ENCODE results near the gene EXOC4. TPM values are rescaled to one million over a fixed set of nuclear protein-coding genes. Genes with fewer than 3 reads are reported as not detected.

EXOC4 gene
- total RNA-seq, 1 donor from 2014 or later = 84.0 TPM

GRCh38 chr7:133690740-133691139, 437.9 kb downstream of the EXOC4 start:
- Histone ChIP-seq H3K27me3 (ENCODE audit: control insufficient read depth, insufficient read depth, low read length) (no peaks in the 10 kb centered on the region), H3K36me3 (ENCODE audit: control insufficient read depth, insufficient read depth, low read length) (no peaks in the 10 kb centered on the region), H3K4me3 (ENCODE audit: low read depth, low read length) (no peak overlapping the region)
- DNase-seq (ENCODE audit: low read depth) (no peak), FAIRE-seq (no peak)
- TF ChIP-seq, protein P1, sequence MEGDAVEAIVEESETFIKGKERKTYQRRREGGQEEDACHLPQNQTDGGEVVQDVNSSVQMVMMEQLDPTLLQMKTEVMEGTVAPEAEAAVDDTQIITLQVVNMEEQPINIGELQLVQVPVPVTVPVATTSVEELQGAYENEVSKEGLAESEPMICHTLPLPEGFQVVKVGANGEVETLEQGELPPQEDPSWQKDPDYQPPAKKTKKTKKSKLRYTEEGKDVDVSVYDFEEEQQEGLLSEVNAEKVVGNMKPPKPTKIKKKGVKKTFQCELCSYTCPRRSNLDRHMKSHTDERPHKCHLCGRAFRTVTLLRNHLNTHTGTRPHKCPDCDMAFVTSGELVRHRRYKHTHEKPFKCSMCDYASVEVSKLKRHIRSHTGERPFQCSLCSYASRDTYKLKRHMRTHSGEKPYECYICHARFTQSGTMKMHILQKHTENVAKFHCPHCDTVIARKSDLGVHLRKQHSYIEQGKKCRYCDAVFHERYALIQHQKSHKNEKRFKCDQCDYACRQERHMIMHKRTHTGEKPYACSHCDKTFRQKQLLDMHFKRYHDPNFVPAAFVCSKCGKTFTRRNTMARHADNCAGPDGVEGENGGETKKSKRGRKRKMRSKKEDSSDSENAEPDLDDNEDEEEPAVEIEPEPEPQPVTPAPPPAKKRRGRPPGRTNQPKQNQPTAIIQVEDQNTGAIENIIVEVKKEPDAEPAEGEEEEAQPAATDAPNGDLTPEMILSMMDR (IDR thresholded peaks at IDR 0.05; ENCODE audit: insufficient read depth, low read length, severe bottlenecking) = no peak

DNA sequence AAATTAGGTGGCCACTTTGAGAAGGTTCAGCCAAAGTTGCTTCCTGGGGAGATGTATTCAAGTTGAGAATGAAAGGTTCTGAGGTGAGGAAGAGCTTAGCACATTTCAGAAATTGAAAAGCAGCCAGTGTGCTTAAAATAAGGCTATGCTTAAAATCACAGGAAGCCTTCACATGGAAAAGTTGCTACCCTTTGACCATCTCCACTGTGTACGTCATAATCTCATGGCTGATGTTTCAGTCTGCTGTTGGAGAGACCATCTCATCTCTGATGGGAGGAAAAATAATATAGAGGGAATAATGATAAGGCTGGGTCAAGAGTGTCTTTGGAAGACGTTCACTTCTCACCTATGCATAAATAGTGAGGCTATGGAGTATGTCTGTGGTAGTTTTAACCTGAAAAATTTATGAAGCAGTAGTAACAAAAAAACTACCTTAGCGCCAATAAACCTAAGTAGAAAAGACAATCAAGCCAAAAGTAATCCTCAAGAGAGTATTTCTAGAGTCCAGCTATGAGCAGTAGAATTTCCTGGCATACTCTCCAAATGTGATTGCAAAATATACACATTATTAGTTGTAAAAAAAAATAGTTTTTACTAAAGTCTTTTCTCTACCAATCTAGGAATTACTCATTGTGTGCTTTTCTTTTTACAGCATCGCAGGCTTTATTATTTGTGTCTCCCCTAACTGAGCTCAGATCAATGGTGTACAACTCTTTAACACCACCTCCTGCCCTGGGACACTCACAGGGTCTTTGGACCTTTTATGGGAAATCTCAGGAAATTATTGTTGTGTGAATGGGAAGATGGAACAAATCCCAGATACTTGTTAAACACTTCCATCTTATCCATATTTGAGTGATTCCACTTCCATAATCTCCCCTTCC, 439.1 kb downstream of the EXOC4 start:
- TF ChIP-seq, protein P1 (IDR thresholded peaks at IDR 0.05; ENCODE audit: insufficient read depth, low read length, severe bottlenecking) = no peak
- no peak overlapping the region for H3K4me3 ChIP-seq (ENCODE audit: low read depth, low read length)
- no peaks in the 10 kb centered on the region for H3K36me3 ChIP-seq (ENCODE audit: control insufficient read depth, insufficient read depth, low read length)
- DNase-seq (ENCODE audit: low read depth) = no peak
- H3K27me3 ChIP-seq (ENCODE audit: control insufficient read depth, insufficient read depth, low read length) = no peaks in the 10 kb centered on the region
- no peak for FAIRE-seq

GRCh38 chr7:133693281-133693680, 440.4 kb downstream of the EXOC4 start:
- no peak for FAIRE-seq

GRCh38 chr7:133696056-133696455, 443.2 kb downstream of the EXOC4 start:
- TF ChIP-seq, protein P1 (IDR thresholded peaks at IDR 0.05; ENCODE audit: insufficient read depth, low read length, severe bottlenecking) = no peak
- no peak for FAIRE-seq
- no peak for DNase-seq (ENCODE audit: low read depth)
- Histone ChIP-seq H3K4me3 (ENCODE audit: low read depth, low read length) (no peak overlapping the region), H3K27me3 (ENCODE audit: control insufficient read depth, insufficient read depth, low read length) (no peaks in the 10 kb centered on the region), H3K36me3 (ENCODE audit: control insufficient read depth, insufficient read depth, low read length) (no peaks in the 10 kb centered on the region)

More at GRCh38 chr7:133693281-133693680, 440.4 kb downstream of the EXOC4 start:
- no peak for DNase-seq (ENCODE audit: low read depth)
- H3K4me3 ChIP-seq (ENCODE audit: low read depth, low read length) = no peak overlapping the region
- no peaks in the 10 kb centered on the region for H3K27me3 ChIP-seq (ENCODE audit: control insufficient read depth, insufficient read depth, low read length)
- H3K36me3 ChIP-seq (ENCODE audit: control insufficient read depth, insufficient read depth, low read length) = no peaks in the 10 kb centered on the region
- TF ChIP-seq, protein P1 (IDR thresholded peaks at IDR 0.05; ENCODE audit: insufficient read depth, low read length, severe bottlenecking) = no peak

GRCh38 chr7:133697585-133697984, 444.7 kb downstream of the EXOC4 start:
- TF ChIP-seq, protein P1 (IDR thresholded peaks at IDR 0.05; ENCODE audit: insufficient read depth, low read length, severe bottlenecking) = no peak
- Histone ChIP-seq H3K27me3 (ENCODE audit: control insufficient read depth, insufficient read depth, low read length) (no peaks in the 10 kb centered on the region), H3K36me3 (ENCODE audit: control insufficient read depth, insufficient read depth, low read length) (no peaks in the 10 kb centered on the region), H3K4me3 (ENCODE audit: low read depth, low read length) (no peak overlapping the region)
- FAIRE-seq (no peak), DNase-seq (ENCODE audit: low read depth) (no peak)
